Nephron progenitor cell (in vitro differentiated cells): ENCODE results near the gene CAV1.

Source experiments
- DNase-seq: peaks from one replicate; pipeline ENCODE4 v3.0.0; 2021
- H3K27ac Mint-ChIP-seq: 2 replicates; pipeline ENCODE4 v1.8.0; 2021; ENCODE audit warnings: mild to moderate bottlenecking, moderate library complexity, mixed read lengths
- H3K27me3 Mint-ChIP-seq: 2 replicates; pipeline ENCODE4 v1.8.0; 2021; ENCODE audit warnings: mild to moderate bottlenecking, low read depth, mixed read lengths; ENCODE audit not compliant: poor library complexity
- H3K36me3 Mint-ChIP-seq: 2 replicates; pipeline ENCODE4 v1.8.0; 2021; ENCODE audit warnings: low read depth, mixed read lengths
- H3K4me1 Mint-ChIP-seq: 2 replicates; pipeline ENCODE4 v1.8.0; 2021; ENCODE audit warnings: mixed read lengths
- H3K4me3 Mint-ChIP-seq: 2 replicates; pipeline ENCODE4 v1.8.0; 2021; ENCODE audit warnings: mild to moderate bottlenecking, moderate library complexity, mixed read lengths
- H3K9me3 Mint-ChIP-seq: 2 replicates; pipeline ENCODE4 v1.8.0; 2021; ENCODE audit warnings: mild to moderate bottlenecking, moderate library complexity, mixed read lengths
- TF ChIP-seq, protein P1 (sequence below): fragments of 200-600 bp; sonication (generic); IDR thresholded peaks from 2 replicates; pipeline ENCODE4 v1.5.0; 2021; ENCODE audit warnings: antibody characterized with exemption

The CAV1 gene

DNA sequence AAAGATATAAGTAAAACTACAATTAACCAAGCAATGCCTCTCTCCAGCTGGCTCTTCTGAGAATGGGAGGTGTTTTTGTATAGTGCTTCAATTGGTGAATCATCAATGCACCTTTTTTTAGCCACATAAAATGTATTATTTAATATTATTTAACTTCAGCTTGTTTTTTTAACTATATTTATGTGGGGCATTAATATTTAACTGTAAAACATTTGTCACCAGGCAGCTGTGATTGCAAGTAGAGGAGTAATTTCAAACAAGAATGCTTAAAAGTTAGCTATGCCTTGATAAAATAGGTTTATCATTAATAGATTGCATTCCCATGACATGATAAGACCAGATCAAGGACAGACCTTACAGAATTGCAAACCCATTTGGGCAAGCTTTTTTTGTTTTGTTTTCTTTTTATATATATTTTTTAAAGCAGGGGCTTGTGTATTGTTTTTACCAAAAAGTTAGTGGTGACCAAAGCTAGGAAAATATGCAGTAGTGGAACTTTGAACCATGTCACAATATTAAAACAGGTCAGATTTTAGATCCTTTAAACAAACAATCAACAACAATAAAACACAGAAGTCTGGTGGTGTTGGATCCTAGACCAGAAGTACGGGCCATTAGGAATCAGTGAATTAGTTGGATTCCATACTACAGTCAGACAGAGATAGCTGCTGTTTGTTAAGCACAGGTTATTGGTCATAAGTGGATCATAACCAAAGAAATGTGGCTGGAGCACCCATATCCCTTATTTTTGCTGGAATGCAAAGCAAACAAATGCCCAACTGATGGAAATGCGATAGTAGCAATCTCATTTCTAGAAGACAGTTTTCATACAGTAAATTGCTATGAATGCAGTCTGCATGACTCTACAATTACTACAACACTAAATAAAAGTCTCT is 22.4 kb upstream of the CAV1 start:
- TF ChIP-seq, protein P1, sequence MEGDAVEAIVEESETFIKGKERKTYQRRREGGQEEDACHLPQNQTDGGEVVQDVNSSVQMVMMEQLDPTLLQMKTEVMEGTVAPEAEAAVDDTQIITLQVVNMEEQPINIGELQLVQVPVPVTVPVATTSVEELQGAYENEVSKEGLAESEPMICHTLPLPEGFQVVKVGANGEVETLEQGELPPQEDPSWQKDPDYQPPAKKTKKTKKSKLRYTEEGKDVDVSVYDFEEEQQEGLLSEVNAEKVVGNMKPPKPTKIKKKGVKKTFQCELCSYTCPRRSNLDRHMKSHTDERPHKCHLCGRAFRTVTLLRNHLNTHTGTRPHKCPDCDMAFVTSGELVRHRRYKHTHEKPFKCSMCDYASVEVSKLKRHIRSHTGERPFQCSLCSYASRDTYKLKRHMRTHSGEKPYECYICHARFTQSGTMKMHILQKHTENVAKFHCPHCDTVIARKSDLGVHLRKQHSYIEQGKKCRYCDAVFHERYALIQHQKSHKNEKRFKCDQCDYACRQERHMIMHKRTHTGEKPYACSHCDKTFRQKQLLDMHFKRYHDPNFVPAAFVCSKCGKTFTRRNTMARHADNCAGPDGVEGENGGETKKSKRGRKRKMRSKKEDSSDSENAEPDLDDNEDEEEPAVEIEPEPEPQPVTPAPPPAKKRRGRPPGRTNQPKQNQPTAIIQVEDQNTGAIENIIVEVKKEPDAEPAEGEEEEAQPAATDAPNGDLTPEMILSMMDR: no peak
- Mint-ChIP-seq H3K4me3 (no peak overlapping the region), H3K4me1 (peaks cover 10% of the 10 kb centered on the region), H3K27me3 (peaks cover 66% of the 10 kb centered on the region), H3K27ac (no peak overlapping the region), H3K9me3 (no peaks in the 10 kb centered on the region), H3K36me3 (no peaks in the 10 kb centered on the region)
- no peak for DNase-seq

DNA sequence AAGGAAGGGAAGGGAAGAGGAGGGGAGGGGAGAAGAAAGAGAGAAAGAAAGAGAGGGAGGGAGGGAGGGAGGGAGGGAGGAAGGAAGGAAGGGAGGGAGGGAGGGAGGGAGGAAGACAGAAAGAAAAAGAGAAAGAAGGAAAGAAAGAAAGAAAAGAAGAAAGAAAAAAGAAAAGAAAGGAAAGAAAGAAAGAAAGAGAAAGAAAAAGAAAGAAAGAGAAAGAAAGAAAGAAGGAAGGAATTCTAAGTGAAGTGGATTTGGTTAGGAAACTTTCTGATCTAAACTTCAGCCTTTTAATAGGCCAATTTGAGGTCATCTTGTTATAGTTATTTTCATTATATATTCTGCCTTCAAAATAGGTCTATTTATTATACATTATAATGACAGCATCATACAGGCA is 21.0 kb upstream of the CAV1 start:
- Mint-ChIP-seq H3K4me3 (no peak overlapping the region), H3K4me1 (peaks cover 10% of the 10 kb centered on the region), H3K27me3 (peaks cover 55% of the 10 kb centered on the region), H3K9me3 (no peaks in the 10 kb centered on the region), H3K27ac (no peak overlapping the region), H3K36me3 (no peaks in the 10 kb centered on the region)
- TF ChIP-seq, protein P1: no peak
- no peak for DNase-seq

DNA sequence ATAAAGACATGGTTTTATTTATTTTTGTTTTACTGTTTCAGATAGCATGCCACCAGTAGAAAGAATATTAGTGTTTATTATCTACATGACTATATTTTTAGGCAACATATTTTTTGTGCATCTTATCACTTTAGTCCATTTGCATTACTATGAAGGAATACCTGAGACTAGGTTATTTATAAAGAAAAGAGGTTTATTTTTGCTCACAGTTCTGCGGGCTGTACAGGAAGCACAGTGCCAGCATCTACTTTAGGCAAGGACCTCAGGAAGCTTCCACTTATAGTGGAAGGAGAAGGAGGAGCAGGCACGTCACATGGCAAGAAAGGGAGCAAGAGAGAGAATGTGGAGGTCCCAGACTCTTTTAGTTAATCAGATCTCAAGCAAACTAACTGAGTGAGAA is 19.6 kb upstream of the CAV1 start:
- Mint-ChIP-seq H3K27me3 (peaks cover 52% of the 10 kb centered on the region), H3K9me3 (no peaks in the 10 kb centered on the region), H3K36me3 (no peaks in the 10 kb centered on the region), H3K4me3 (no peak overlapping the region), H3K4me1 (peaks cover 7% of the 10 kb centered on the region), H3K27ac (no peak overlapping the region)
- DNase-seq: no peak
- TF ChIP-seq, protein P1: no peak

DNA sequence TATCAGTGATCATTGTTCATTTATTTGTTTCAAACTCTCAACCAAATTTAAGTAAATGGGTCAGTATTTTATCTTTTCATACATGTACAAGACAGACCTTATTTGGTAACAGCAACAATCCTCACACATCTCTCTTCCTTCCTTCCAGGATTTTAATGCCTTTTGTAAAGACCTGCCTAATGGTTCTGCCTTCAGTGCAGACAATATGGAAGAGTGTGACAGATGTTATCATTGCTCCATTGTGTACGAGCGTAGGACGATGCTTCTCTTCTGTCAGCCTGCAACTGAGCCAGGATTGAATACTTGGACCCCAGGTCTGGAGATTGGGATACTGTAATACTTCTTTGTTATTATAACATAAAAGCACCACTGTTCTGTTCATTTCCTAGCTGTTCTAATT is 19.0 kb upstream of the CAV1 start:
- H3K27ac Mint-ChIP-seq: no peak overlapping the region
- DNase-seq: no peak
- no peak overlapping the region for H3K4me3 Mint-ChIP-seq
- H3K4me1 Mint-ChIP-seq: peaks cover 1% of the 10 kb centered on the region
- no peaks in the 10 kb centered on the region for H3K36me3 Mint-ChIP-seq
- peaks cover 47% of the 10 kb centered on the region for H3K27me3 Mint-ChIP-seq
- no peaks in the 10 kb centered on the region for H3K9me3 Mint-ChIP-seq
- TF ChIP-seq, protein P1: no peak

DNA sequence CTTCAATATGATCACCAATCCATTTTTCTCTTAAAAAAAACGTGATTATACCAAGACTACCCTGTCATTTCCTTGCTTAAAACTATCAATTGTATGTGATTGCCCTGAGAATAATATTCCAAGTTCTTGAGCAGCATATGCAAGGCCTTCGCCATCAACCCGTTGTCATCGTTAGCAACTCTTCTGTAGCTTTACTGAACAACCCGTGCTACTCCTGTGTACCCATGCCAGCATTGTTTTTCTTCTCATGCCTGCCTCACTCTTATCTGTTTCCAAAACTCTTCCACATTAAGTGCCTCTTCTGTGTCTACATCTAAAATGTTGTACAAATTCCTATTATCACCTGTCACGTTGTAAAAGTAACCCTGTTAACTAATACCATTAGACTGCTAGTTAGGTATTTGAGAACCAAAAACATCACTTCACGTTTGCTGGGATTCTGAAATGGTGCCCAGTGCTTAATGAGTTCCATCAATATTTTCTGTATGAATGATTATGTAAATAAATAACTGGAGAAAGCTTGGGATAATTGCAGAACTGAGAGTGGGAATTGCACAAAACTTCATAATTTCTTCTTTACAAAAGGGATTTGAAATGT is 14.8 kb upstream of the CAV1 start:
- H3K9me3 Mint-ChIP-seq: no peaks in the 10 kb centered on the region
- TF ChIP-seq, protein P1: no peak
- no peaks in the 10 kb centered on the region for H3K4me1 Mint-ChIP-seq
- DNase-seq: no peak
- no peak overlapping the region for H3K4me3 Mint-ChIP-seq
- peaks cover 37% of the 10 kb centered on the region for H3K27me3 Mint-ChIP-seq
- H3K27ac Mint-ChIP-seq: no peak overlapping the region
- no peaks in the 10 kb centered on the region for H3K36me3 Mint-ChIP-seq
